OCI-LY7 (cell line): ENCODE data around the gene PRSS3.
A peak's percentile ranks its signal among the peaks of the same experiment; 100 is the strongest.

Experiments used
- CTCF ChIP-seq: fragments of 200-600 bp; sonication (generic); conservative IDR thresholded peaks from 2 replicates; pipeline ENCODE4 v1.5.1; 2014; ENCODE audit warnings: mild to moderate bottlenecking, antibody characterized with exemption, low read length, moderate library complexity, mixed read lengths
- EZH2phosphoT487 ChIP-seq: fragments of 200-600 bp; sonication (generic); IDR thresholded peaks from 2 replicates; pipeline ENCODE4 v1.6.1; 2018; ENCODE audit warnings: low read depth, borderline replicate concordance, mild to moderate bottlenecking, mixed run types, antibody characterized with exemption, low read length, moderate library complexity, mixed read lengths

DNA sequence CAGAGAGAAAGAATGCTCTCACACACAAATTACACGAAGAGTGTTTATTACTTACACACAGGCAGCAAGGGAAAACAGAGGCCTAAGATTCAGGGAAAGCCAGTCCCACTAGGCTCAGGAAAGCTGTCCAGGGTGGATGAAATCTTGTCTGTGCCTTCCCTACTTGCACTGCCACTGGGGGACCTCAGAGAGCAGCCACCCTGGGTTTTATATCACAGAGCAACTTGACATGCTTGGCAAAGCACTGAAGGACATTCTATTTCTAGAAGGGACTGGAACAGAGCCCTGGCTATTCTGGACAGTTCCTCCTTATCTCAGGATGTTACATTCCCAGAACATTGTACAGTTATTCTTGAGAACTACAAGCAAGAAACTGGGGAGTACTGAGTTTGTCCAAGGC lies 7.5 kb upstream of the PRSS3 start:
- peak; percentile 34; the same call in 1 of the 2 replicates for TF ChIP-seq CTCF
- TF ChIP-seq EZH2phosphoT487 = no peak
